M059J (cell line): ENCODE results near the gene AP2B1. TPM values are rescaled to one million over a fixed set of nuclear protein-coding genes. Genes with fewer than 3 reads are reported as not detected.

Source experiments
- DNase-seq: peaks from one replicate; pipeline ENCODE4 v3.0.0-alpha.2; 2012; ENCODE audit warnings: low read depth
- total RNA-seq: library from RNA; depleted of rRNA; stranded (reverse); fragments of >200 nt; shearing (Covaris generic); gene quantifications from 2 replicates; pipeline ENCODE4 v1.2.3, GENCODE V29; 2014

The AP2B1 gene
- total RNA-seq, 1 experiment from 2014 or later = 75.5 TPM

DNA sequence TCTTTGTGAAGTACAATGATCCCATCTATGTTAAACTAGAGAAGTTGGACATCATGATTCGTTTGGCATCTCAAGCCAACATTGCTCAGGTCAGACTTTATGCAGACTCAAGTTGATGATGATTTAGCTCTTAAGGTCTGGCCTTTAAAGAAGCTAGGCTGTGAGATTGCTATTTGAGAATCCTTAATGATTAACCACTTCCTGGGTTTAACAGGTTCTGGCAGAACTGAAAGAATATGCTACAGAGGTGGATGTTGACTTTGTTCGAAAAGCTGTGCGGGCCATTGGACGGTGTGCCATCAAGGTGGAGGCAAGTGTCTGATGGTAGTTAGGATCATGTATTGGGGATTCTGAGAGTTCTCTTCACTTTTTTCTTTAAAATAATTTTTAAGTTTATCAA lies 40.3 kb downstream of the AP2B1 start:
- DNase-seq = no peak

GRCh38 chr17:35630530-35631148 lies 43.5 kb downstream of the AP2B1 start:
- peak; percentile 80 for DNase-seq

- DNase-seq = no peak
Observed at GRCh38 chr17:35641032-35641431, 53.9 kb downstream of the AP2B1 start.

- no peak for DNase-seq
Observed at GRCh38 chr17:35645923-35646322, 58.8 kb downstream of the AP2B1 start.

GRCh38 chr17:35651467-35651866 lies 64.3 kb downstream of the AP2B1 start:
- DNase-seq = no peak

DNA sequence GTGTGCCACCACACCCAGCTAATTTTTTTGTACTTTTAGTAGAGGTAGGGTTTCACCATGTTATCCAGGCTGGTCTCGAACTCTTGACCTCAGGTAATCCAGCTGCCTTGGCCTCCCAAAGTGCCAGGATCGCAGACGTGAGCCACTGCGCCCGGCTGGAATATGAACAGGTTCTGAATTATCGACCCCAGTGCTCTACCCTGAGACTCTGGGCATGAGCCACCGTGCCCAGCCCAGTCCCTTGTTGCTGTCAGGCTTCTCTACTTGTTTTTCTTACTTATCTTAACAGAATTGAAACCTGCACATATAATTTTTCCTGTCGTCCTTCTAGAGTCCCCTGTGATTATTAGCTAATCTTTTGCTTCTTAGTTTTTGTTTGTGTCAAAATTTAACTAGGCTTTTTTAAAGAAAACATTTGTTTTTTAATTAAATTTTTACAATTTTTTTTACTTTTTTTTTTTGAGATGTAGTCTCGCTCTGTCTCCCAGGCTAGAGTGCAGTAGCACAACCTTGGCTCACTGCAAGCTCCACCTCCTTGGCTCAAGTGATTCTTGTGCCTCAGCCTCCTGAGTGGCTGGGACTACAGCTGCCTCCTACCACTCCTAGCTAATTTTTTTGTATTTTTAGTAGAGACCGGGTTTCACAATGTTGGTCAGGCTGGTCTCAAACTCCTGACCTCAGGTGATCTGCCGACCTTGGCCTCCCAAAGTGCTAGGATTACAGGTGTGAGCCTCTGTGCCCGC lies 66.7 kb downstream of the AP2B1 start:
- DNase-seq = no peak

DNA sequence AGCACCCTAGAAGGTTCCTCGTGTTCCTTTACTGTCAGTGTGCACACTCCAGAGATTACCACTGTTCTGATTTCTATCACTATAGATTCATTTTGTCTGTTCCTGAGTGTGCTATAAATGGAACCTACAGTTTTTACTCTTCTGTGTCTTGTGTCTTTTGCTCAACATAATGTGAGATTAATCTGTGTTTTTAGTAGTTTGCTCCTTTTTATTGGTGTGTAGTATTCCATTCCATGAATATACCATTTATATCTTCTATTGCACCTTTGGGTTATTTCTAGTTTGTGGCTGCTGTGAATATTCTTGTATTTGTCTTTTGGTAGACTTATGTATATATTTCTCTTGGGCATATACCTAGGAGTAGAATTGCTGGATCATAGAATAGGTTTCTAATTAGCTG lies 68.2 kb downstream of the AP2B1 start:
- no peak for DNase-seq

GRCh38 chr17:35660902-35661301 lies 73.8 kb downstream of the AP2B1 start:
- DNase-seq = no peak

DNA sequence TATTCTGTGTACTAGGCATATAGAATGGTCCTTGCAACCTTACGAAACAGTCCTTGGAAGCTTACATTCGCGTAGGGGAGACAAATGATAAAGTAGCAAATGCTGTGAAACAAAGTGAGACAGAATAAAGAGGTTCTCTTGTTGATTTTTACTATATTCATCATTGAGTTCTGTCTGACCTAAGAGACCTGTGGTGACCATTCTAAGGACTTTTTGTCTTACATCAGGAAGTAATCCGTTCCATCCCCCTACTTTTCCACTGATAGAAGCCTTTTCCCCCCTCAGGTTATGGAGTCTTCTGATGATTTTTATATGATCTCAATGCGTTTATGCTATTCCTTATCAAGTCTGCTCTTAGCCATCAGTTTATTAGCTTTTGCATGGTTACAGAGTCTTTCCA lies 77.6 kb downstream of the AP2B1 start:
- DNase-seq = no peak

- no peak for DNase-seq
Observed at GRCh38 chr17:35665662-35666061, 78.5 kb downstream of the AP2B1 start.

- DNase-seq = no peak
Observed at GRCh38 chr17:35666070-35666469, 78.9 kb downstream of the AP2B1 start.

- DNase-seq = peak; percentile 11
Observed at GRCh38 chr17:35666967-35667532, 79.9 kb downstream of the AP2B1 start.

DNA sequence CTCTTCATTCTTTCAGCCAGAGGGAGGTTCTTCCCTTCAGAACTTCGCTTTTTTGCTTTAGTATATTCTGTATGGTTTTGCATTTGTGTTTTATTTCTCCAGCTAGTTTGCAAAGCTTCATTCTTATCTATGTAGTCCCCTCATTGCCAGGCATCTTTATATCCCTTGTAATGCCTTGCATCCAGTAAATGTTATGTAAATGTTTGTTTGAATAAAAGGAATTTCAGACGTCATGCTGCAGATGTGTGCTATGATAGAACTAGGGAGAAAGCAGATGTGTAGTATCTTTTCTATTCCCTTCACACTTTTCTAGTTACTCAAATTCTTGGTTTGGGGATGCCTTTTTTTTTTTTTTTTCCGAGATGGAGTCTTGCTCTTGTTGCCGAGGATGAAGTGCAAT lies 81.7 kb downstream of the AP2B1 start:
- DNase-seq = no peak

- DNase-seq = no peak
Observed at GRCh38 chr17:35674552-35674951, 87.4 kb downstream of the AP2B1 start.

DNA sequence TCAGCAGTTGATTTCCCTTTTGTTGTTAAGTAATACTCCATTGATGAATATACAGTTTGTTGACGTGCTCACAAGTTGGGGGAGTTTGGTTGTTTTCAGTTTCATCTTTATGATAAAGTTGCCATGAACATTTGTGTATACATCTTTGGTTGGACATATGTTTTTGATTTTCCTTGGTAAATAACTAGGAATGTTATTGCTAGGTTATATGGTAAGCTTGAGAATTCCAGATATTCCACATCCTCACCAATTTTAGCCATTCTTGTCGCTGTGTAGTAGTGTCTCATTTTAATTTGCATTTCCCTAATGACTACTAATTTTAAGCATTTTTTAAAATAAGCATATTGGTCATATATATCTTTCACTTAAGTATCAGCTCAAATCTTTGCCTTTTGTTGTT lies 89.3 kb downstream of the AP2B1 start:
- no peak for DNase-seq

- DNase-seq = no peak
Observed at GRCh38 chr17:35679007-35679682, 92.0 kb downstream of the AP2B1 start.

DNA sequence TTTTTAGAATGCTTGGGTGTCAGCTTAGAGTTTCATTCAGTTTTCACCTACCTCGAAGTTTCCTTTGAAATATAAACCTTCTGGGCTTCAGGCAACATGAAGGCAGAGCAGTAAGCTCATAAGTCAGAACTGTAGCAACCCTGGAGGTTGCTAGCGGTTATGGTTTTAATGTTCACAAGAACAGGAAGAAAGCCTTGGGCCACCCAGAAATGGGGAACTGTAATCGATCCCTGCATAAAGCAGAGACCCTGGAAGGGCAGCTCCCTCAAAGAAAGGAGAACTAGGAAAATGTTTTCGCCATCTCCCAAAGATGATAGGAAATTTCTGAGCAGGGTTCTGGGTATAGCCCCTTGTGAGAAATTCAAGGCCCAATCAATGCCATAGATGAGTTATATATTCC lies 96.5 kb downstream of the AP2B1 start:
- DNase-seq = no peak

- DNase-seq = peak; percentile 15
Observed at GRCh38 chr17:35684055-35684802, 97.1 kb downstream of the AP2B1 start.

DNA sequence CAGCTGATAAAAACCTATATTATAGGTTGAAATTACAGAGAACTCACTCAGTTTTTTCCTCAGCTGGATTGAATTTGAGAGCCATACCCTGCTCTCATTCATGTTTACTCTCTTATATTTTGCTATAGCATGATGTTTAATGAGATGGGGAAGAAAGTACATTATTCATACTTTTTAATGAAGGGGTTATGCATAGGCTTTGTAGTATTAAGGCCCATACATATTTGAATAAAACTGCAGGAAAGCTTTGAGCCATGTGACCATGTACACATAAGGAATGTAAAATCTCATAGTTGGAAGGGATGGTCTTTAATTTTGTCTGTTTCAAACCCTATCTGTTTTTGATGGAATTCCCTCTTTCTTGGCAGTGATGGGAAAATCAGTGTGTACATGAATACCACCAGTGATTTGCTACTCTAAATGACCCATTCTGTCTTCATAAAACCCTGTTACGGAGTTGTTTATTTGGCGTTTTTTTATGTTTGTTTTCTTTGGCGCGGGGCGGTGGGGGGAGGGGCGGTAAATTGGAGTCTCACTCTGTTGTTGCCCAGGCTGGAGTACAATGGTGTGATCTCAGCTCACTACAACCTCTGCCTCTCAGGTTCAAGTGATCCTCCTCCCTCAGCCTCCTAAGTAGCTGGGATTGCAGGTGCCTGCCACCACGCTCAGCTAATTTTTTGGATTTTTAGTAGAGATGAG lies 105.5 kb downstream of the AP2B1 start:
- DNase-seq = no peak

GRCh38 chr17:35693662-35694061 lies 106.5 kb downstream of the AP2B1 start:
- DNase-seq = no peak

DNA sequence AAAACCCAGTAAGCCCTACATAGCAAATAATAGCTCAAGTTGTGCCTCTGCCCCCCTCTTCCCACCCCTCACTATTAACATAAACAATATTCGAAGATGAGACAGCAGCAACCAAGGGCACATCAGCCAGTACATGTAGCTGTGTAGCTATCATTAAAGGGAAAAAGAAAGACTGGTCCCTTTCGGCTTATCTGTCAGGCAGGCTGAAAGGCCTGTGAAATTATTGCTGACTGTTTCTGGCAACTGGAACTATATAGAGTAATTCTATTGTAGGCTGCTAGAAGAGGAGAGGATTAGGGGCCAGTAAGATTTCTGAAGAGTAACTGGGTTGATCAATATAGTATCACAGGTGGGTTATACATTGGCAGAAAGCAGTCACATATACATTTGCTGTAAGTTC lies 107.8 kb downstream of the AP2B1 start:
- no peak for DNase-seq
